CD14-positive monocyte (primary cell): Measurements from ENCODE around the gene GUCA1C. TPM values are rescaled to one million over a fixed set of nuclear protein-coding genes. Genes with fewer than 3 reads are reported as not detected.

Source experiments
- DNase-seq, 3 donors: peaks; one replicate each; pipeline ENCODE4 v3.0.0-alpha.2; 2011 to 2022
- H2AFZ ChIP-seq: 2 replicates; pipeline ENCODE4 v1.6.0; 2012; ENCODE audit warnings: mild to moderate bottlenecking, low read depth, low read length, inconsistent platforms; ENCODE audit not compliant: insufficient read depth, poor library complexity, severe bottlenecking
- H3K27ac ChIP-seq, 2 donors: 1 replicate in 1 of 2; 2 replicates in 1 of 2; pipeline ENCODE4 v1.5.1; 2012 to 2013; ENCODE audit warnings: low read length in 2 of 2, control low read depth in 1 of 2, inconsistent platforms in 1 of 2, low read depth in 1 of 2, mild to moderate bottlenecking in 1 of 2
- H3K27me3 ChIP-seq, 2 donors: one replicate each; pipeline versions ENCODE4 v1.6.0 to v1.6.1; 2011 to 2013; ENCODE audit warnings: low read length in 2 of 2; ENCODE audit not compliant: control insufficient read depth in 2 of 2, insufficient read depth in 2 of 2
- H3K36me3 ChIP-seq, 2 donors: replicated peaks in 1 of 2; 1 replicate in 1 of 2; 2 replicates in 1 of 2; pipeline versions ENCODE4 v1.5.1 to v1.6.1; 2012 to 2013; ENCODE audit warnings: low read length in 2 of 2, control low read depth in 1 of 2, inconsistent platforms in 1 of 2, mild to moderate bottlenecking in 1 of 2; ENCODE audit not compliant: insufficient read depth in 2 of 2, control insufficient read depth in 1 of 2
- H3K4me1 ChIP-seq, 2 donors: 1 replicate in 1 of 2; 2 replicates in 1 of 2; pipeline versions ENCODE4 v1.5.1 to v1.6.1; 2012 to 2013; ENCODE audit warnings: low read length in 2 of 2, control low read depth in 1 of 2, inconsistent platforms in 1 of 2, mild to moderate bottlenecking in 1 of 2, moderate library complexity in 1 of 2; ENCODE audit not compliant: insufficient read depth in 2 of 2, control insufficient read depth in 1 of 2
- H3K4me2 ChIP-seq: replicated peaks from 2 replicates; pipeline ENCODE3; 2012; ENCODE audit warnings: low read length, moderate library complexity, mild to moderate bottlenecking; ENCODE audit not compliant: poor library complexity, severe bottlenecking; ENCODE audit errors: extremely low read depth
- H3K4me3 ChIP-seq, 3 experiments: fragments of 200-600 bp in 1 of 3; sonication (generic) in 1 of 3; replicated peaks in 1 of 3; 1 replicate in 2 of 3; 2 replicates in 1 of 3; pipeline ENCODE4 v1.5.1; 2011 to 2013; ENCODE audit warnings: low read length in 3 of 3, mild to moderate bottlenecking in 3 of 3, control low read depth in 2 of 3, low read depth in 2 of 3, inconsistent platforms in 1 of 3, moderate library complexity in 1 of 3
- H3K79me2 ChIP-seq: 2 replicates; pipeline ENCODE4 v1.6.0; 2012; ENCODE audit warnings: mild to moderate bottlenecking, control low read depth, inconsistent platforms, low read length, moderate library complexity; ENCODE audit not compliant: insufficient read depth
- H3K9ac ChIP-seq: 2 replicates; pipeline ENCODE4 v1.6.0; 2017; ENCODE audit warnings: low read length, mild to moderate bottlenecking; ENCODE audit not compliant: insufficient read depth, poor library complexity, severe bottlenecking
- H3K9me3 ChIP-seq, 2 donors: replicated peaks in 1 of 2; 1 replicate in 1 of 2; 2 replicates in 1 of 2; pipeline versions ENCODE4 v1.5.1 to v1.6.1; 2012 to 2013; ENCODE audit warnings: low read length in 2 of 2, control low read depth in 1 of 2; ENCODE audit not compliant: control insufficient read depth in 1 of 2, insufficient read depth in 1 of 2
- H4K20me1 ChIP-seq: 2 replicates; pipeline ENCODE4 v1.6.0; 2012; ENCODE audit warnings: mild to moderate bottlenecking, low read length, control low read depth, moderate library complexity; ENCODE audit not compliant: insufficient read depth
- H3K27ac Mint-ChIP-seq, 7 donors: one replicate each; pipeline ENCODE4 v1.8.0; 2020; ENCODE audit warnings: mild to moderate bottlenecking in 7 of 7, mixed read lengths in 7 of 7, moderate library complexity in 6 of 7, inconsistent platforms in 2 of 7
- H3K27me3 Mint-ChIP-seq, 3 donors: one replicate each; pipeline ENCODE4 v1.8.0; 2021 to 2022; ENCODE audit warnings: low read depth in 3 of 3, mild to moderate bottlenecking in 3 of 3, mixed read lengths in 3 of 3, moderate library complexity in 3 of 3, inconsistent platforms in 1 of 3
- H3K36me3 Mint-ChIP-seq, 2 donors: one replicate each; pipeline ENCODE4 v1.8.0; 2020; ENCODE audit warnings: mixed read lengths in 2 of 2, inconsistent platforms in 1 of 2, mild to moderate bottlenecking in 1 of 2
- H3K4me1 Mint-ChIP-seq: one replicate; pipeline ENCODE4 v1.8.0; 2020; ENCODE audit warnings: mild to moderate bottlenecking, mixed read lengths
- H3K4me3 Mint-ChIP-seq, 2 donors: one replicate each; pipeline ENCODE4 v1.8.0; 2020; ENCODE audit warnings: mild to moderate bottlenecking in 2 of 2, mixed read lengths in 2 of 2, moderate library complexity in 1 of 2
- H3K9me3 Mint-ChIP-seq, 7 donors: one replicate each; pipeline ENCODE4 v1.8.0; 2020 to 2022; ENCODE audit warnings: mixed read lengths in 7 of 7, mild to moderate bottlenecking in 6 of 7, moderate library complexity in 6 of 7, inconsistent platforms in 2 of 7
- WGBS: methylation state at CpG from one replicate; pipeline ENCODE4 v1.1.5; 2013; ENCODE audit warnings: missing lambda C conversion rate; ENCODE audit not compliant: insufficient coverage; 5-methylcytosine and 5-hydroxymethylcytosine counted together
- intact Hi-C, 2 donors: fragments of 100-400 bp; cut with micrococcal nuclease; formaldehyde crosslinking; loops; one replicate each; pipeline versions ENCODE4 v1.15.0 to v1.15.1; 2023
- polyA plus RNA-seq, 3 donors: library from polyadenylated mRNA; depleted of rRNA in 1 of 3; unstranded in 2 of 3; stranded (reverse) in 1 of 3; fragments of 300-500 nt in 2 of 3; fragments of >200 nt in 1 of 3; fragmentation: Illumina TruSeq in 2 of 3; gene quantifications; 1 replicate in 2 of 3; 2 replicates in 1 of 3; pipeline ENCODE4 v1.2.3, GENCODE V29; 2012 to 2021
- TF ChIP-seq, protein P1 (sequence below): fragments of 200-600 bp; IDR thresholded peaks from one replicate; pipeline ENCODE4 v1.8.0; 2022; ENCODE audit warnings: antibody characterized with exemption, mild to moderate bottlenecking

GUCA1C gene
- polyA plus RNA-seq, 3 donors: not detected

GRCh38 chr3:108953210-108953609 lies 469 bp downstream of the GUCA1C start:
- Histone ChIP-seq H3K9ac (no peak overlapping the region), H3K27ac (no peak overlapping the region), H3K4me1 (no peaks in the 10 kb centered on the region), H3K9me3 (no peaks in the 10 kb centered on the region), H3K4me3 (no peak overlapping the region), H2AFZ (no peak overlapping the region), H3K79me2 (no peaks in the 10 kb centered on the region), H3K27me3 (no peaks in the 10 kb centered on the region), H3K4me2 (no peak overlapping the region), H4K20me1 (no peaks in the 10 kb centered on the region), H3K36me3 (no peaks in the 10 kb centered on the region)
- Mint-ChIP-seq H3K36me3 (no peaks in the 10 kb centered on the region), H3K9me3 (peaks cover 0 to 4% (median 0%) of the 10 kb centered on the region in 7 donors), H3K27ac (no peak overlapping the region), H3K4me3 (no peak overlapping the region), H3K4me1 (no peaks in the 10 kb centered on the region), H3K27me3 (peaks cover 0 to 4% (median 3%) of the 10 kb centered on the region in 3 donors)
- TF ChIP-seq, protein P1, sequence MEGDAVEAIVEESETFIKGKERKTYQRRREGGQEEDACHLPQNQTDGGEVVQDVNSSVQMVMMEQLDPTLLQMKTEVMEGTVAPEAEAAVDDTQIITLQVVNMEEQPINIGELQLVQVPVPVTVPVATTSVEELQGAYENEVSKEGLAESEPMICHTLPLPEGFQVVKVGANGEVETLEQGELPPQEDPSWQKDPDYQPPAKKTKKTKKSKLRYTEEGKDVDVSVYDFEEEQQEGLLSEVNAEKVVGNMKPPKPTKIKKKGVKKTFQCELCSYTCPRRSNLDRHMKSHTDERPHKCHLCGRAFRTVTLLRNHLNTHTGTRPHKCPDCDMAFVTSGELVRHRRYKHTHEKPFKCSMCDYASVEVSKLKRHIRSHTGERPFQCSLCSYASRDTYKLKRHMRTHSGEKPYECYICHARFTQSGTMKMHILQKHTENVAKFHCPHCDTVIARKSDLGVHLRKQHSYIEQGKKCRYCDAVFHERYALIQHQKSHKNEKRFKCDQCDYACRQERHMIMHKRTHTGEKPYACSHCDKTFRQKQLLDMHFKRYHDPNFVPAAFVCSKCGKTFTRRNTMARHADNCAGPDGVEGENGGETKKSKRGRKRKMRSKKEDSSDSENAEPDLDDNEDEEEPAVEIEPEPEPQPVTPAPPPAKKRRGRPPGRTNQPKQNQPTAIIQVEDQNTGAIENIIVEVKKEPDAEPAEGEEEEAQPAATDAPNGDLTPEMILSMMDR: no peak
- intact Hi-C loops: no loop called here
- DNase-seq: no peak
- WGBS: no CpG with 5 or more reads among the region's 4 CpGs

DNA sequence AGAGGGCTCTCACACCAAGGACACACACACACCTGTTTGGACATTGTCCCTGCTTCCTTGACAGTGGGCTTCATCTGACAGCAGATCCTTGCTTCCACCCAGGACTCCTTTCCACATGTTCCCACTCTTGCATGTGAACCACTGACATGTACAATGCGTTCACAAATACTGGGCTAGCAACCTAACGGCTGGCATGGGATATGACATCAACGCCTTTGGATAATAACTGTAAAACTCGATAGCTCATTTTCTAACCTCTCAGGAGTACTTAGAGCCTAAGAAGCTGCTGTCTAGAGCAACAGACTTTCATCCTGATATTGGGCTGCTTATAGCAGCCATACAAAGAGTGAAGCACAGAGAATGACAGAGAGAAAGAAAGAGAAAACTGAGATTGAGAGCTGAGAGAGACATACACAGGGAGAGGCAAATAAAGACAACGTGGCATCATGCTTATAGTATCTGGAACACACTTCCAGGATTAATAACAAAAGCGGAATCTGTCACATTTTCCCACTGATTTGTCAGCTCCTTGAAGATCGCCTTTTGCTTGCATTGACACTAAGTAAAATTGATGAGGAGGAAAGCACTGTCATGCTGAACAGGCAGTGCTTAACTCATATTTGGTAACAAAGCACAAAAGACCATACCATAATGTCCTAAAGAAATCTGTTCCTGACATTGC lies 1.7 kb downstream of the GUCA1C start:
- Histone ChIP-seq H3K27me3 (no peaks in the 10 kb centered on the region), H3K27ac (no peak overlapping the region), H3K9me3 (no peaks in the 10 kb centered on the region), H3K4me1 (no peaks in the 10 kb centered on the region), H3K4me2 (no peak overlapping the region), H4K20me1 (no peaks in the 10 kb centered on the region), H3K4me3 (no peak overlapping the region), H3K79me2 (no peaks in the 10 kb centered on the region), H3K36me3 (no peaks in the 10 kb centered on the region), H3K9ac (no peak overlapping the region), H2AFZ (no peak overlapping the region)
- no peak overlapping the region for H3K27ac Mint-ChIP-seq
- no peaks in the 10 kb centered on the region for H3K36me3 Mint-ChIP-seq
- 93% methylated on average over 4 of the region's 7 CpGs for WGBS
- intact Hi-C loops: no loop called here
- no peaks in the 10 kb centered on the region for H3K4me1 Mint-ChIP-seq
- peaks cover 0 to 9% (median 0%) of the 10 kb centered on the region in 7 donors for H3K9me3 Mint-ChIP-seq
- no peak overlapping the region for H3K4me3 Mint-ChIP-seq
- TF ChIP-seq, protein P1: no peak
- DNase-seq: no peak
- peaks cover 2 to 4% (median 3%) of the 10 kb centered on the region in 3 donors for H3K27me3 Mint-ChIP-seq
